ENCODE measurements around the gene SMKR1.

Gene SMKR1

DNA sequence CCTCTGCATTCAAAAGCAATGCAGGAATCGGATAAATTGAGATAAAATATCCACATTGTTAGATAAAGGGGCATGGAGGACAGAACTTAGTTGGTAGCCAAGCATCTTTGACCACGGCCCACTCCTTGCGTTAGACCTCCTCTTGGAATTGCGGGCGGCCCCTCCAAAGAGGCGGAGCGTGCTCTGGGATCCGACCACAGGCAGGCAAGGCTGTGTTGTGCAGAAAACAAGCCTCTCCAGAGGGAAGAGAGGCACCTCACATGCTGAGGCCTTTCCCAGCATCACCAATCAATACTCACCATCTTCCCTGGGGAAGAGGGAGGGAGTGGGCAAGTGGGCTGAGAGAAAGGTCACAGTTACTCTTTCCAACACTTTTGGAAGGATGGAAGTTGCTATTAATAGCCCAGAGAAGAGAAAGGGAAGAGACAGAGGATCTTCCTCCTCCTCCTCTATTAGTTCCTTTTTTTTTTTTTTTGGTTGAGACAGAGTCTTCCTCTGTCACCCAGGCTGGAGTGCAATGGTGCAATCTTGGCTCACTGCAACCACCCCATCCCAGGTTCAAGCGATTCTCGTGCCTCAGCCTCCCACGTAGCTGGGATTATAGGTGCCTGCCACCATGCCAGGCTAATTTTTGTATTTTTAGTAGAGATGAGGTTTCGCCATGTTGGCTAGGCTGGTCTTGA lies 59.5 kb downstream of the SMKR1 start:
- Mint-ChIP-seq H3K4me3 (no peak overlapping the region), H3K36me3 (ENCODE audit: low read depth) (no peaks in the 10 kb centered on the region), H3K27me3 (ENCODE audit: low read depth, poor library complexity) (peaks cover 26% of the 10 kb centered on the region), H3K4me1 (peaks cover 17% of the 10 kb centered on the region), H3K9me3 (peaks cover 5% of the 10 kb centered on the region), H3K27ac (no peak overlapping the region)
- DNase-seq: peak; percentile 14
- TF ChIP-seq, protein P1, sequence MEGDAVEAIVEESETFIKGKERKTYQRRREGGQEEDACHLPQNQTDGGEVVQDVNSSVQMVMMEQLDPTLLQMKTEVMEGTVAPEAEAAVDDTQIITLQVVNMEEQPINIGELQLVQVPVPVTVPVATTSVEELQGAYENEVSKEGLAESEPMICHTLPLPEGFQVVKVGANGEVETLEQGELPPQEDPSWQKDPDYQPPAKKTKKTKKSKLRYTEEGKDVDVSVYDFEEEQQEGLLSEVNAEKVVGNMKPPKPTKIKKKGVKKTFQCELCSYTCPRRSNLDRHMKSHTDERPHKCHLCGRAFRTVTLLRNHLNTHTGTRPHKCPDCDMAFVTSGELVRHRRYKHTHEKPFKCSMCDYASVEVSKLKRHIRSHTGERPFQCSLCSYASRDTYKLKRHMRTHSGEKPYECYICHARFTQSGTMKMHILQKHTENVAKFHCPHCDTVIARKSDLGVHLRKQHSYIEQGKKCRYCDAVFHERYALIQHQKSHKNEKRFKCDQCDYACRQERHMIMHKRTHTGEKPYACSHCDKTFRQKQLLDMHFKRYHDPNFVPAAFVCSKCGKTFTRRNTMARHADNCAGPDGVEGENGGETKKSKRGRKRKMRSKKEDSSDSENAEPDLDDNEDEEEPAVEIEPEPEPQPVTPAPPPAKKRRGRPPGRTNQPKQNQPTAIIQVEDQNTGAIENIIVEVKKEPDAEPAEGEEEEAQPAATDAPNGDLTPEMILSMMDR (IDR thresholded peaks at IDR 0.05): no peak

Data from nephron progenitor cell (in vitro differentiated cells).